H9 (cell line): ENCODE data around the gene NFATC1. TPM values are rescaled to one million over a fixed set of nuclear protein-coding genes. Genes with fewer than 3 reads are reported as not detected.

Experiments
- DNase-seq: peaks from one replicate; pipeline ENCODE4 v3.0.0-alpha.2; 2017
- H2AFZ ChIP-seq: one replicate; pipeline ENCODE4 v1.6.1; 2013; ENCODE audit warnings: mild to moderate bottlenecking, low read length, control low read depth, moderate library complexity
- H2AK5ac ChIP-seq: 2 replicates; pipeline ENCODE4 v1.6.1; 2013; ENCODE audit warnings: low read length, control low read depth, mixed read lengths; ENCODE audit not compliant: insufficient read length
- H2BK120ac ChIP-seq: one replicate; pipeline ENCODE4 v1.6.1; 2013; ENCODE audit warnings: low read depth, mild to moderate bottlenecking, low read length, control low read depth, inconsistent platforms; ENCODE audit not compliant: poor library complexity, severe bottlenecking
- H2BK12ac ChIP-seq: 2 replicates; pipeline ENCODE4 v1.6.1; 2013; ENCODE audit warnings: low read length, control low read depth, mixed read lengths, low read depth; ENCODE audit not compliant: insufficient read length
- H2BK15ac ChIP-seq: 2 replicates; pipeline ENCODE4 v1.6.1; 2013; ENCODE audit warnings: low read depth, low read length, control low read depth
- H2BK20ac ChIP-seq: one replicate; pipeline ENCODE4 v1.6.1; 2013; ENCODE audit warnings: low read depth, mild to moderate bottlenecking, low read length, control low read depth, inconsistent platforms; ENCODE audit not compliant: poor library complexity, severe bottlenecking
- H2BK5ac ChIP-seq: 2 replicates; pipeline ENCODE4 v1.6.1; 2013; ENCODE audit warnings: low read length, control low read depth, mixed read lengths; ENCODE audit not compliant: insufficient read length
- H3K14ac ChIP-seq: 2 replicates; pipeline ENCODE4 v1.6.1; 2013; ENCODE audit warnings: low read length, control low read depth; ENCODE audit not compliant: insufficient read depth
- H3K18ac ChIP-seq: 2 replicates; pipeline ENCODE4 v1.6.1; 2013; ENCODE audit warnings: low read depth, mild to moderate bottlenecking, mixed read lengths, low read length, control low read depth; ENCODE audit not compliant: insufficient read length
- H3K23ac ChIP-seq: 2 replicates; pipeline ENCODE4 v1.6.1; 2013; ENCODE audit warnings: low read length, control low read depth, mixed read lengths, low read depth; ENCODE audit not compliant: insufficient read length
- H3K23me2 ChIP-seq: 2 replicates; pipeline ENCODE4 v1.6.1; 2013; ENCODE audit warnings: low read depth, mild to moderate bottlenecking, mixed read lengths, low read length, control low read depth; ENCODE audit not compliant: insufficient read length, poor library complexity, severe bottlenecking
- H3K27ac ChIP-seq: 2 replicates; pipeline ENCODE4 v1.5.1; 2013; ENCODE audit warnings: low read length, control low read depth, mixed read lengths, low read depth; ENCODE audit not compliant: insufficient read length
- H3K27me3 ChIP-seq: 2 replicates; pipeline ENCODE4 v1.6.1; 2013; ENCODE audit warnings: low read length, control low read depth, inconsistent platforms; ENCODE audit not compliant: insufficient read depth
- H3K4ac ChIP-seq: 2 replicates; pipeline ENCODE4 v1.6.1; 2013; ENCODE audit warnings: low read depth, mild to moderate bottlenecking, control low read depth, inconsistent platforms, low read length, moderate library complexity
- H3K4me1 ChIP-seq: 2 replicates; pipeline ENCODE4 v1.6.1; 2013; ENCODE audit warnings: low read length, control low read depth, inconsistent platforms; ENCODE audit not compliant: insufficient read depth
- H3K4me2 ChIP-seq: 2 replicates; pipeline ENCODE4 v1.6.1; 2013; ENCODE audit warnings: low read length, control low read depth, mixed read lengths; ENCODE audit not compliant: insufficient read length, insufficient read depth
- H3K56ac ChIP-seq: 2 replicates; pipeline ENCODE4 v1.6.1; 2013; ENCODE audit warnings: low read depth, mild to moderate bottlenecking, mixed read lengths, low read length, control low read depth; ENCODE audit not compliant: insufficient read length
- H3K79me1 ChIP-seq: 2 replicates; pipeline ENCODE4 v1.6.1; 2013; ENCODE audit warnings: low read depth, mild to moderate bottlenecking, moderate library complexity, low read length, control low read depth, inconsistent platforms; ENCODE audit not compliant: insufficient read depth, poor library complexity, severe bottlenecking
- H3K79me2 ChIP-seq: 2 replicates; pipeline ENCODE4 v1.6.1; 2013; ENCODE audit warnings: low read length, control low read depth, inconsistent platforms; ENCODE audit not compliant: insufficient read depth
- H3K9ac ChIP-seq: 2 replicates; pipeline ENCODE4 v1.6.1; 2013; ENCODE audit warnings: low read length, control low read depth, mixed read lengths; ENCODE audit not compliant: insufficient read length; ENCODE audit errors: extremely low read depth
- H3K9me3 ChIP-seq: one replicate; pipeline ENCODE4 v1.6.1; 2013; ENCODE audit warnings: low read depth, low read length, inconsistent platforms; ENCODE audit not compliant: control insufficient read depth
- H3T11ph ChIP-seq: one replicate; pipeline ENCODE4 v1.6.1; 2013; ENCODE audit warnings: mild to moderate bottlenecking, low read length, control low read depth, inconsistent platforms
- H4K20me1 ChIP-seq: one replicate; pipeline ENCODE4 v1.6.1; 2013; ENCODE audit not compliant: control insufficient read depth, insufficient read length, insufficient read depth
- H4K5ac ChIP-seq: 2 replicates; pipeline ENCODE4 v1.6.1; 2013; ENCODE audit warnings: low read depth, mild to moderate bottlenecking, mixed read lengths, low read length, control low read depth; ENCODE audit not compliant: insufficient read length
- H4K8ac ChIP-seq: replicated peaks from 2 replicates; pipeline ENCODE4 v1.6.1; 2013; ENCODE audit warnings: low read length, control low read depth, mixed read lengths, low read depth; ENCODE audit not compliant: insufficient read length
- H4K91ac ChIP-seq: 2 replicates; pipeline ENCODE4 v1.6.1; 2013; ENCODE audit warnings: low read depth, mild to moderate bottlenecking, moderate library complexity, mixed read lengths, low read length, control low read depth; ENCODE audit not compliant: insufficient read length
- H3K27ac Mint-ChIP-seq, 3 experiments: 2 replicates in 2 of 3; 3 replicates in 1 of 3; pipeline ENCODE4 v1.8.0; 2020 to 2021; ENCODE audit warnings: mixed read lengths in 3 of 3, mild to moderate bottlenecking in 1 of 3, moderate library complexity in 1 of 3
- H3K27me3 Mint-ChIP-seq: 2 replicates; pipeline ENCODE4 v1.8.0; 2021; ENCODE audit warnings: low read depth, mild to moderate bottlenecking, moderate library complexity, mixed read lengths
- H3K36me3 Mint-ChIP-seq, 3 experiments: 2 replicates in 2 of 3; 3 replicates in 1 of 3; pipeline ENCODE4 v1.8.0; 2020 to 2021; ENCODE audit warnings: low read depth in 3 of 3, mixed read lengths in 3 of 3; ENCODE audit not compliant: insufficient read depth in 1 of 3
- H3K4me1 Mint-ChIP-seq, 2 experiments: 2 replicates each; pipeline ENCODE4 v1.8.0; 2020; ENCODE audit warnings: mixed read lengths in 2 of 2
- H3K4me3 Mint-ChIP-seq, 2 experiments: 2 replicates in 1 of 2; 3 replicates in 1 of 2; pipeline ENCODE4 v1.8.0; 2020 to 2021; ENCODE audit warnings: mild to moderate bottlenecking in 2 of 2, mixed read lengths in 2 of 2, moderate library complexity in 1 of 2
- H3K9me3 Mint-ChIP-seq, 2 experiments: 2 replicates in 1 of 2; 3 replicates in 1 of 2; pipeline ENCODE4 v1.8.0; 2020; ENCODE audit warnings: mild to moderate bottlenecking in 2 of 2, mixed read lengths in 2 of 2, moderate library complexity in 1 of 2
- WGBS: extraction: QIAGEN DNeasy Blood & Tissue Kit; methylation state at CpG from one replicate; pipeline ENCODE4 v1.1.7; 2013; ENCODE audit warnings: missing lambda C conversion rate, low lambda C conversion rate, mixed read lengths; ENCODE audit not compliant: insufficient read length; ENCODE audit errors: extremely low coverage; 5-methylcytosine and 5-hydroxymethylcytosine counted together
- total RNA-seq: library from RNA; stranded (reverse); gene quantifications from 2 replicates; pipeline ENCODE4 v1.2.1, GENCODE V29; 2021
- TF ChIP-seq, protein P1 (sequence below): fragments of 200-600 bp; sonication (generic); conservative IDR thresholded peaks from 3 replicates; pipeline ENCODE4 v1.8.0; 2021; ENCODE audit warnings: antibody characterized with exemption, mild to moderate bottlenecking

The NFATC1 gene
- total RNA-seq, 1 experiment from 2014 or later: 5.5 TPM

DNA sequence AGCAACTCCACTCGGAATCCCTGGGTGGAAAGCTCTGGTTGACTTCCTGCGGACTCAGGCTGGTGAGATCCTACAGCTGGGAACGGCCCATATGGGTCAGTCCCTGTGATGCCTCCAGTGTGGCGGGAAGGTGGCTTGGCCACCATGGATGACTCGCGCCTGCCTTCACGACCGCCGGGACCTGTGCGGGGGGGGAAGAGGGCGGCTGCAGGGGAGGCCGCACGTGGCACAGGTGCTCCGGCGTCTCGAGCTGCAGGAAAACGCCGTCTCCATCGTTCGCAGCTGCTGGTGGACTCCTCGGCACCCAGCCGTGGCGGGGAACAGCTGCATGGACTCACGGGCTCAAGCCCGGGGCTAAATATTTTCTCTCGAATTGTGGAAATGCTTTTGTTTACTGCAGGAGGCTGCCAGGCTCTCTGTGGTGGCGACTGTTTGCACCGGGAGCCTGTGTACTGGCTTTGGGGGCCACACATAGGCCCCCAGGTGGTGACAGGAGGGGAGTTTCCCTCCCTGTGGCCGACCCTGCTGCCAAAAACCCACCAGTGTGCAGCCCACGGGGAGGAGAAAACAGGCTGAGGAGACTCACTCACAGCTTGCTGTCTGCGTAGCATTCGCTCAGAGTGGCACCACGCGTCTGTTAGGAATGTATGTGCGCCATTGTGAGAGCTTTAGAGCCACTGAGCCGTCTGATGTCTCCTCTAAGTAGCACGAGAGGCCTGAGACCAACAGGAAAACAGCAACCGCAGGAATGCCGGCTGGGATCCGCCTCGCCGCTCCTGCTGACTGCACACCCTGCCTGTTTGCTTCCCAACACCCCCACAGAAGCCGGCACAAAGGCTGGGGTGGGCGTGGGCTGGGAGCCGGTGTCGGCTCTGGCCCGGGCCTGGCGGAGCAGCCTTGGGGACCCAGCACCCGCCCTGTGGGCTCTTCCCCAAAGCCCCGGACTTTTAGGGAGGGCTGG lies 89.2 kb downstream of the NFATC1 start:
- Histone ChIP-seq H3K23me2 (no peaks in the 10 kb centered on the region), H3K79me1 (no peaks in the 10 kb centered on the region), H3K14ac (no peak overlapping the region; the same call in 1 of the 2 replicates), H3K9ac (no peak overlapping the region), H4K91ac (no peak overlapping the region), H3K27ac (no peak overlapping the region), H3T11ph (no peak overlapping the region), H3K4me1 (no peaks in the 10 kb centered on the region), H3K56ac (no peak overlapping the region), H4K5ac (no peak overlapping the region), H2BK15ac (no peak overlapping the region), H3K4ac (no peak overlapping the region), H3K18ac (no peak overlapping the region), H2AFZ (no peak overlapping the region), H3K4me2 (no peak overlapping the region), H4K8ac (no peak overlapping the region), H2BK20ac (no peak overlapping the region), H3K27me3 (no peaks in the 10 kb centered on the region), H2BK5ac (no peak overlapping the region), H2AK5ac (no peak overlapping the region), H3K23ac (no peak overlapping the region), H3K9me3 (no peaks in the 10 kb centered on the region), H2BK12ac (no peak overlapping the region), H2BK120ac (no peak overlapping the region), H3K79me2 (no peaks in the 10 kb centered on the region), H4K20me1 (peaks cover 3% of the 10 kb centered on the region)
- no peak for DNase-seq
- H3K9me3 Mint-ChIP-seq: no peaks in the 10 kb centered on the region
- H3K27me3 Mint-ChIP-seq: no peaks in the 10 kb centered on the region
- H3K27ac Mint-ChIP-seq: peak overlapping the region in 1 of 3 experiments; percentile 18; a peak in 3 of 7 replicates
- H3K36me3 Mint-ChIP-seq: no peaks in the 10 kb centered on the region
- no peak overlapping the region for H3K4me3 Mint-ChIP-seq
- WGBS: no CpG with 5 or more reads among the region's 50 CpGs
- H3K4me1 Mint-ChIP-seq: peaks cover 4 to 8% of the 10 kb centered on the region in 2 experiments; a peak in 2 of 4 replicates
- TF ChIP-seq, protein P1, sequence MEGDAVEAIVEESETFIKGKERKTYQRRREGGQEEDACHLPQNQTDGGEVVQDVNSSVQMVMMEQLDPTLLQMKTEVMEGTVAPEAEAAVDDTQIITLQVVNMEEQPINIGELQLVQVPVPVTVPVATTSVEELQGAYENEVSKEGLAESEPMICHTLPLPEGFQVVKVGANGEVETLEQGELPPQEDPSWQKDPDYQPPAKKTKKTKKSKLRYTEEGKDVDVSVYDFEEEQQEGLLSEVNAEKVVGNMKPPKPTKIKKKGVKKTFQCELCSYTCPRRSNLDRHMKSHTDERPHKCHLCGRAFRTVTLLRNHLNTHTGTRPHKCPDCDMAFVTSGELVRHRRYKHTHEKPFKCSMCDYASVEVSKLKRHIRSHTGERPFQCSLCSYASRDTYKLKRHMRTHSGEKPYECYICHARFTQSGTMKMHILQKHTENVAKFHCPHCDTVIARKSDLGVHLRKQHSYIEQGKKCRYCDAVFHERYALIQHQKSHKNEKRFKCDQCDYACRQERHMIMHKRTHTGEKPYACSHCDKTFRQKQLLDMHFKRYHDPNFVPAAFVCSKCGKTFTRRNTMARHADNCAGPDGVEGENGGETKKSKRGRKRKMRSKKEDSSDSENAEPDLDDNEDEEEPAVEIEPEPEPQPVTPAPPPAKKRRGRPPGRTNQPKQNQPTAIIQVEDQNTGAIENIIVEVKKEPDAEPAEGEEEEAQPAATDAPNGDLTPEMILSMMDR: no peak
